ENCODE measurements around the gene PDGFB. TPM values are rescaled to one million over a fixed set of nuclear protein-coding genes. Genes with fewer than 3 reads are reported as not detected.

Gene PDGFB
- total RNA-seq, 1 experiment from 2014 or later = 20.9 TPM

GRCh38 chr22:39234472-39234787, 10.4 kb downstream of the PDGFB start:
- in situ Hi-C loops (cut with HindIII; ENCODE audit: low pct_unique_long_range_greater_than_20kb, low sequenced_read_pairs) = no loop called here
- DNase-seq (ENCODE audit: low read depth) = no peak

- DNase-seq (ENCODE audit: low read depth) = no peak
- in situ Hi-C loops (cut with HindIII; ENCODE audit: low pct_unique_long_range_greater_than_20kb, low sequenced_read_pairs) = no loop called here
Measured at GRCh38 chr22:39233710-39234471, 10.9 kb downstream of the PDGFB start.

GRCh38 chr22:39232806-39233709, 11.7 kb downstream of the PDGFB start:
- in situ Hi-C loops (cut with HindIII; ENCODE audit: low pct_unique_long_range_greater_than_20kb, low sequenced_read_pairs) = no loop called here
- DNase-seq (ENCODE audit: low read depth) = no peak

- DNase-seq (ENCODE audit: low read depth) = no peak
- in situ Hi-C loops (cut with HindIII; ENCODE audit: low pct_unique_long_range_greater_than_20kb, low sequenced_read_pairs) = no loop called here
Measured at GRCh38 chr22:39232246-39232645, 12.5 kb downstream of the PDGFB start.

GRCh38 chr22:39231197-39231950, 13.4 kb downstream of the PDGFB start:
- DNase-seq (ENCODE audit: low read depth) = no peak
- in situ Hi-C loops (cut with HindIII; ENCODE audit: low pct_unique_long_range_greater_than_20kb, low sequenced_read_pairs) = no loop called here

- in situ Hi-C loops (cut with HindIII; ENCODE audit: low pct_unique_long_range_greater_than_20kb, low sequenced_read_pairs) = no loop called here
- DNase-seq (ENCODE audit: low read depth) = no peak
Measured at GRCh38 chr22:39230261-39231196, 14.3 kb downstream of the PDGFB start.

GRCh38 chr22:39229688-39230260, 15.0 kb downstream of the PDGFB start:
- in situ Hi-C loops (cut with HindIII; ENCODE audit: low pct_unique_long_range_greater_than_20kb, low sequenced_read_pairs) = no loop called here
- no peak for DNase-seq (ENCODE audit: low read depth)

- DNase-seq (ENCODE audit: low read depth) = no peak
- in situ Hi-C loops (cut with HindIII; ENCODE audit: low pct_unique_long_range_greater_than_20kb, low sequenced_read_pairs) = no loop called here
Measured at GRCh38 chr22:39229075-39229474, 15.7 kb downstream of the PDGFB start.

- in situ Hi-C loops (cut with HindIII; ENCODE audit: low pct_unique_long_range_greater_than_20kb, low sequenced_read_pairs) = no loop called here
- DNase-seq (ENCODE audit: low read depth) = no peak
Measured at GRCh38 chr22:39227542-39228272, 17.1 kb downstream of the PDGFB start.

- no peak for DNase-seq (ENCODE audit: low read depth)
- in situ Hi-C loops (cut with HindIII; ENCODE audit: low pct_unique_long_range_greater_than_20kb, low sequenced_read_pairs) = no loop called here
Measured at GRCh38 chr22:39226353-39226752, 18.4 kb downstream of the PDGFB start.

GRCh38 chr22:39225591-39225990, 19.2 kb downstream of the PDGFB start:
- in situ Hi-C loops (cut with HindIII; ENCODE audit: low pct_unique_long_range_greater_than_20kb, low sequenced_read_pairs) = no loop called here
- no peak for DNase-seq (ENCODE audit: low read depth)

GRCh38 chr22:39224550-39224949, 20.2 kb downstream of the PDGFB start:
- no peak for DNase-seq (ENCODE audit: low read depth)
- in situ Hi-C loops (cut with HindIII; ENCODE audit: low pct_unique_long_range_greater_than_20kb, low sequenced_read_pairs) = no loop called here

- no peak for DNase-seq (ENCODE audit: low read depth)
- in situ Hi-C loops (cut with HindIII; ENCODE audit: low pct_unique_long_range_greater_than_20kb, low sequenced_read_pairs) = no loop called here
Measured at GRCh38 chr22:39223091-39223710, 21.6 kb downstream of the PDGFB start.

GRCh38 chr22:39221999-39222686, 22.6 kb downstream of the PDGFB start:
- in situ Hi-C loops (cut with HindIII; ENCODE audit: low pct_unique_long_range_greater_than_20kb, low sequenced_read_pairs) = no loop called here
- no peak for DNase-seq (ENCODE audit: low read depth)

GRCh38 chr22:39220890-39221850, 23.6 kb downstream of the PDGFB start:
- DNase-seq (ENCODE audit: low read depth) = no peak
- in situ Hi-C loops (cut with HindIII; ENCODE audit: low pct_unique_long_range_greater_than_20kb, low sequenced_read_pairs) = no loop called here

Measured in Caki2 (cell line).